HepG2 (cell line): ENCODE data around the gene KIF1C. TPM values are rescaled to one million over a fixed set of nuclear protein-coding genes. Genes with fewer than 3 reads are reported as not detected.

ENCODE experiments used
- AGO1 ChIP-seq: fragments of 200-400 bp; formaldehyde crosslinking; IDR thresholded peaks from 2 replicates; pipeline ENCODE4 v1.6.1; 2017; ENCODE audit warnings: mild to moderate bottlenecking, low read depth, low read length, moderate library complexity; ENCODE audit not compliant: poor library complexity, severe bottlenecking
- CBFB ChIP-seq: sonication (generic); formaldehyde crosslinking; IDR thresholded peaks from 2 replicates; pipeline ENCODE4 v1.4.0; 2020; ENCODE audit warnings: missing genetic modification reagents
- CHD2 ChIP-seq: IDR thresholded peaks from 2 replicates; pipeline ENCODE4 v1.6.1; 2011; ENCODE audit warnings: low read depth, low read length, improper control_type of control experiment
- DR1 ChIP-seq: sonication (generic); formaldehyde crosslinking; IDR thresholded peaks from 2 replicates; pipeline ENCODE4 v1.8.0; 2021; ENCODE audit warnings: mild to moderate bottlenecking, missing genetic modification reagents, inconsistent platforms
- HDAC2 ChIP-seq: sonication (generic); formaldehyde crosslinking; IDR thresholded peaks from 2 replicates; pipeline ENCODE4 v1.4.0; 2020; ENCODE audit warnings: missing genetic modification reagents
- HDAC6 ChIP-seq: fragments of 200-600 bp; sonication (generic); IDR thresholded peaks from 2 replicates; pipeline ENCODE4 v1.7.0; 2017; ENCODE audit warnings: mild to moderate bottlenecking, antibody characterized with exemption, low read length, low read depth
- KLF15 ChIP-seq: sonication (generic); formaldehyde crosslinking; IDR thresholded peaks from 2 replicates; pipeline ENCODE4 v1.8.1; 2023; ENCODE audit warnings: borderline replicate concordance, mild to moderate bottlenecking, inconsistent platforms, missing genetic modification reagents, mixed read lengths
- MAFF ChIP-seq: IDR thresholded peaks from 2 replicates; pipeline ENCODE4 v1.6.1; 2011; ENCODE audit warnings: low read depth, low read length, improper control_type of control experiment
- MAZ ChIP-seq, 2 experiments: sonication (generic) in 1 of 2; formaldehyde crosslinking in 1 of 2; IDR thresholded peaks; 2 replicates each; pipeline versions ENCODE4 v1.5.0 to v1.6.1; 2012 to 2020; ENCODE audit warnings: low read depth in 2 of 2, mild to moderate bottlenecking in 2 of 2, borderline replicate concordance in 1 of 2, improper control_type of control experiment in 1 of 2, low read length in 1 of 2, missing genetic modification reagents in 1 of 2, moderate library complexity in 1 of 2
- PITX1 ChIP-seq: sonication (generic); formaldehyde crosslinking; IDR thresholded peaks from 2 replicates; pipeline ENCODE4 v1.5.1; 2020; ENCODE audit warnings: mild to moderate bottlenecking, missing genetic modification reagents
- POLR2A ChIP-seq, 2 experiments: IDR thresholded peaks; 2 replicates each; pipeline ENCODE4 v1.6.1; 2011; ENCODE audit warnings: low read depth in 2 of 2, low read length in 2 of 2, mild to moderate bottlenecking in 1 of 2, moderate library complexity in 1 of 2; ENCODE audit not compliant: insufficient read depth in 1 of 2
- RFX5 ChIP-seq: IDR thresholded peaks from 2 replicates; pipeline ENCODE4 v1.6.1; 2011; ENCODE audit warnings: low read depth, low read length, improper control_type of control experiment
- RFXAP ChIP-seq: sonication (generic); formaldehyde crosslinking; IDR thresholded peaks from 2 replicates; pipeline ENCODE4 v1.4.0; 2020; ENCODE audit warnings: missing genetic modification reagents, borderline replicate concordance
- SAP130 ChIP-seq: IDR thresholded peaks from 2 replicates; pipeline ENCODE4 v1.6.1; 2016; ENCODE audit warnings: low read depth
- SMAD3 ChIP-seq: sonication (generic); formaldehyde crosslinking; IDR thresholded peaks from 2 replicates; pipeline ENCODE4 v1.4.0; 2020; ENCODE audit warnings: missing genetic modification reagents
- XRCC5 ChIP-seq: fragments of 200-400 bp; formaldehyde crosslinking; optimal IDR thresholded peaks from 2 replicates; pipeline ENCODE3; 2017; ENCODE audit warnings: mild to moderate bottlenecking, low read length
- ZC3H4 ChIP-seq: sonication (generic); formaldehyde crosslinking; IDR thresholded peaks from 2 replicates; pipeline ENCODE4 v1.4.0; 2020; ENCODE audit warnings: missing genetic modification reagents, borderline replicate concordance
- ZNF432 ChIP-seq: sonication (generic); formaldehyde crosslinking; IDR thresholded peaks from 2 replicates; pipeline ENCODE4 v1.5.0; 2020; ENCODE audit warnings: missing genetic modification reagents, mild to moderate bottlenecking, borderline replicate concordance
- ZNF484 ChIP-seq: sonication (generic); formaldehyde crosslinking; IDR thresholded peaks from 2 replicates; pipeline ENCODE4 v1.5.1; 2020; ENCODE audit warnings: mild to moderate bottlenecking, low read depth, missing genetic modification reagents, borderline replicate concordance
- ZNF546 ChIP-seq: sonication (generic); formaldehyde crosslinking; conservative IDR thresholded peaks from 2 replicates; pipeline ENCODE4 v1.8.1; 2023; ENCODE audit warnings: mild to moderate bottlenecking, missing genetic modification reagents
- ZNF670 ChIP-seq: sonication (generic); formaldehyde crosslinking; IDR thresholded peaks from 2 replicates; pipeline ENCODE4 v1.8.0; 2022; ENCODE audit warnings: mild to moderate bottlenecking, missing genetic modification reagents, borderline replicate concordance
- ZNF709 ChIP-seq: sonication (generic); formaldehyde crosslinking; IDR thresholded peaks from 2 replicates; pipeline ENCODE4 v1.5.0; 2020; ENCODE audit warnings: mild to moderate bottlenecking, missing genetic modification reagents
- polyA plus RNA-seq, 8 experiments: library from polyadenylated mRNA; depleted of rRNA in 3 of 8; stranded (reverse) in 7 of 8; unstranded in 1 of 8; fragments of >200 nt; fragmentation: Illumina TruSeq in 4 of 8; extraction: Trizol in 4 of 8; gene quantifications; 2 replicates each; pipeline versions ENCODE4 v1.2.1 to v1.2.3, GENCODE V29; 2011 to 2016; ENCODE audit warnings: low read depth in 4 of 8, missing spikeins in 1 of 8, mixed read lengths in 1 of 8; ENCODE audit not compliant: insufficient read depth in 1 of 8
- total RNA-seq, 5 experiments: library from RNA; depleted of rRNA; stranded (reverse); fragments of >200 nt; fragmentation: Illumina TruSeq; extraction: Trizol; gene quantifications; 2 replicates each; pipeline ENCODE4 v1.2.3, GENCODE V29; 2016; ENCODE audit warnings: low read depth in 1 of 5
- TF ChIP-seq, protein P1 (sequence below): sonication (generic); formaldehyde crosslinking; IDR thresholded peaks from 2 replicates; pipeline ENCODE4 v1.5.1; 2020; ENCODE audit warnings: mild to moderate bottlenecking, missing genetic modification reagents
- TF ChIP-seq, protein P2 (sequence below): sonication (generic); formaldehyde crosslinking; IDR thresholded peaks from 2 replicates; pipeline ENCODE4 v1.5.1; 2020; ENCODE audit warnings: missing genetic modification reagents, mild to moderate bottlenecking, borderline replicate concordance

Gene KIF1C
- total and polyA plus RNA-seq, 2 of the 13 experiments (the other 11 are each of a cell fraction or from before 2014, with no cell fraction given), result 70.0 to 104 TPM

DNA sequence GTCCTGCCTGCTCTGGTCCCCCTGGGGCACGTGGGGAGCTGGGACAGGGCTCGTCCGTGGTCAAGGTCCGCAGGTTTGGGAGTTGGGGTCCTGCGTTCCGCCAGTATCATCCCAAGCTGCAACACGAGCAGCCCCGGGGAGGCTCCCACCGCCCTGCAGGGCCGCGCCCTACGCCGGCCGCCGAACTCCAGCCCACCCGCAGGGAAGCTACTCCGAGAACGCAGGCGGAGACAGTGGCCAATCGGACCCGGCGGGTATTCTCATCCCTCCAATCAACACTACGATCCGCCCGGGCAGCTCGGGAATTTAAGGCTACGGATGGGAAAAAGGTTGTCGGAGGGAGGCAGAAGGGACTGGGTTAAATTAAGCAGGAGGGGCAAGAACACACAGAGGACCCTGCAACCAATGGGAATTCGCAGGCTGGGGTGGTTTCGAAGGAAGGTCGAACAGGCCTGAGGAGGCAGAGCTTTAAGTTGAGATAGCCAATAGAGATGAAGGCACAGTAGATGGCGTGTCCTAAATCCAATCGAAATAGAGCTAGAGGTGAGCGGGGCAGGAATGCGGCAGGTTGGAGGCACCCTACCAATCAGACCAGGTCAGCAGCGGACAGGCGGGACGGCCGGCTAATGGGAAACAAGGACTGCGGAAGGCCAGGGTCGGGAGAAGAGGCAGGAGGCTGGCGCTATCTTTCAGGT lies 30.8 kb upstream of the KIF1C start (continued):
- no peak for TF ChIP-seq ZNF546
- no peak for TF ChIP-seq ZNF709
- TF ChIP-seq ZNF484 (CRISPR knock-in tag), result no peak
- TF ChIP-seq CHD2, result peak; percentile 75
- TF ChIP-seq ZNF670, result no peak
- TF ChIP-seq POLR2A (IDR thresholded peaks at IDR 0.05; ENCODE audit: insufficient read depth in 1 of 2, low read depth in 2 of 2, low read length in 2 of 2), result no peak; a peak in 1 of 4 replicates
- TF ChIP-seq PITX1 (CRISPR knock-in tag), result no peak
- TF ChIP-seq RFX5, result no peak
- TF ChIP-seq MAFF, result no peak
- no peak for TF ChIP-seq SMAD3 (CRISPR knock-in tag)
- TF ChIP-seq CBFB (CRISPR knock-in tag), result no peak
- no peak for TF ChIP-seq AGO1
- TF ChIP-seq ZC3H4, result no peak
- TF ChIP-seq, protein P1, sequence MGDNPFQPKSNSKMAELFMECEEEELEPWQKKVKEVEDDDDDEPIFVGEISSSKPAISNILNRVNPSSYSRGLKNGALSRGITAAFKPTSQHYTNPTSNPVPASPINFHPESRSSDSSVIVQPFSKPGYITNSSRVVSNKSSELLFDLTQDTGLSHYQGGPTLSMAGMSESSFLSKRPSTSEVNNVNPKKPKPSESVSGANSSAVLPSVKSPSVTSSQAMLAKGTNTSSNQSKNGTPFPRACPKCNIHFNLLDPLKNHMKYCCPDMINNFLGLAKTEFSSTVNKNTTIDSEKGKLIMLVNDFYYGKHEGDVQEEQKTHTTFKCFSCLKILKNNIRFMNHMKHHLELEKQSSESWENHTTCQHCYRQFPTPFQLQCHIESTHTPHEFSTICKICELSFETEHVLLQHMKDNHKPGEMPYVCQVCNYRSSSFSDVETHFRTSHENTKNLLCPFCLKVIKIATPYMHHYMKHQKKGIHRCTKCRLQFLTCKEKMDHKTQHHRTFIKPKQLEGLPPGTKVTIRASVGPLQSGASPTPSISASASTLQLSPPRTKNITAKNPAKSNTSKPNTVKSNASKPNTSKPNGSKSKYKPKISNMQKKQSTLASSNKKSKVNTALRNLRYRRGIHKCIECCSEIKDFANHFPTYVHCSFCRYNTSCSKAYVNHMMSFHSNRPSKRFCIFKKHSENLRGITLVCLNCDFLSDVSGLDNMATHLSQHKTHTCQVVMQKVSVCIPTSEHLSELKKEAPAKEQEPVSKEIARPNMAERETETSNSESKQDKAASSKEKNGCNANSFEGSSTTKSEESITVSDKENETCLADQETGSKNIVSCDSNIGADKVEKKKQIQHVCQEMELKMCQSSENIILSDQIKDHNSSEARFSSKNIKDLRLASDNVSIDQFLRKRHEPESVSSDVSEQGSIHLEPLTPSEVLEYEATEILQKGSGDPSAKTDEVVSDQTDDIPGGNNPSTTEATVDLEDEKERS (CRISPR knock-in tag), result peak; percentile 26; the same call in 1 of the 2 replicates
- TF ChIP-seq, protein P2, sequence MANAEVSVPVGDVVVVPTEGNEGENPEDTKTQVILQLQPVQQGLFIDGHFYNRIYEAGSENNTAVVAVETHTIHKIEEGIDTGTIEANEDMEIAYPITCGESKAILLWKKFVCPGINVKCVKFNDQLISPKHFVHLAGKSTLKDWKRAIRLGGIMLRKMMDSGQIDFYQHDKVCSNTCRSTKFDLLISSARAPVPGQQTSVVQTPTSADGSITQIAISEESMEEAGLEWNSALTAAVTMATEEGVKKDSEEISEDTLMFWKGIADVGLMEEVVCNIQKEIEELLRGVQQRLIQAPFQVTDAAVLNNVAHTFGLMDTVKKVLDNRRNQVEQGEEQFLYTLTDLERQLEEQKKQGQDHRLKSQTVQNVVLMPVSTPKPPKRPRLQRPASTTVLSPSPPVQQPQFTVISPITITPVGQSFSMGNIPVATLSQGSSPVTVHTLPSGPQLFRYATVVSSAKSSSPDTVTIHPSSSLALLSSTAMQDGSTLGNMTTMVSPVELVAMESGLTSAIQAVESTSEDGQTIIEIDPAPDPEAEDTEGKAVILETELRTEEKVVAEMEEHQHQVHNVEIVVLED, result peak; percentile 24; the same call in 1 of the 2 replicates
- TF ChIP-seq KLF15 (CRISPR knock-in tag), result no peak
- peak; percentile 54; the same call in 1 of the 2 replicates for TF ChIP-seq MAZ (IDR thresholded peaks at IDR 0.05; ENCODE audit: borderline replicate concordance, low read depth, low read length)
- no peak for TF ChIP-seq MAZ (CRISPR knock-in tag; IDR thresholded peaks at IDR 0.05; ENCODE audit: low read depth)
- no peak for TF ChIP-seq HDAC6
- TF ChIP-seq SAP130 (CRISPR knock-in tag), result peak; percentile 53; the same call in 1 of the 2 replicates
- peak; percentile 41; the same call in 1 of the 2 replicates for TF ChIP-seq HDAC2 (CRISPR knock-in tag)
- 0 out of 2 replicates have a peak, but pooled peaks have one; percentile 70 for TF ChIP-seq RFXAP
- TF ChIP-seq XRCC5, result no peak
- TF ChIP-seq DR1 (CRISPR knock-in tag), result peak; percentile 46; the same call in 1 of the 2 replicates
- no peak for TF ChIP-seq ZNF432 (CRISPR knock-in tag)
